H54 (cell line): ENCODE results near the gene RUBCN.
A peak's percentile ranks its signal among the peaks of the same experiment; 100 is the strongest.
"Not testable (repeated sequence)": the region's sequence is repeated elsewhere in the genome, so short reads cannot be mapped to it uniquely, and the experiment has no call there.

Experiments
- DNase-seq: peaks from one replicate; pipeline ENCODE4 v3.0.0; 2011; ENCODE audit warnings: low spot score, mixed read lengths; ENCODE audit not compliant: insufficient read length
- FAIRE-seq: peaks from 3 replicates; lab custom pipeline; 2011; peaks lifted over from hg19 to GRCh38; lab: Jason Lieb, UNC
- POLR2A ChIP-seq: IDR thresholded peaks from 2 replicates; pipeline ENCODE4 v1.6.1; 2011; ENCODE audit warnings: low read depth, mild to moderate bottlenecking, low read length

The RUBCN gene

GRCh38 chr3:197627772-197628523 is 108.8 kb downstream of the RUBCN start:
- peak; percentile 63 for TF ChIP-seq POLR2A
- FAIRE-seq: peak; percentile 88

DNA sequence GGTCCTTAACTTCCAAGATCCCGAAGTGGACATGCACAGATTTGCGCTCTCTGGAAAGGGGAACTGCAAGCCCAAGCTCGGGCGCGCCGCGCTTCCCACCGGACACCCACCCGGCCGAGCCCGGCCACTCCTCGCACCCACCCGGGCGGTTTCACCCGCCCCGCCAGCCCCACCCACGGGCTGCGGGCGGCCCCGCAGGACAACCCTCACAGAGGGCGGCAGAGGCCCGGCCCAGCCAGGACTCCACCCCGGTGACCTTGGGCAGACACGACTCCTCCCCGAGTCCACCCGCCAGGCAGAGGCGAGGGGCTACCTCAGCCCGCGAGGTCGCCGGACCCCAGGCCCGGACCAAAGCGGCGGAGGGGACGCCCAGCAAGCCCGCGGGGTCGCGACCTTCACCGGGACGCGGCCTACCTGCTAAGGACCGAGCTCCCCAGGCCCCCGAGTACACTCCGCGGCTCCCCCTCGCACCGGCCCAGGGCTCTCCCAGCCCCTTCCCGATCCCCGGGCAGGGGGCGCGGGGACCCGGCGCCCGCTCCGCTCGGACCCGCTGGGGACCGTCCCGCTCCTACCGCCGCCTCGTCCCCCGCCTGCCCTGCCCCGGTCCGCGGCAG is 109.4 kb downstream of the RUBCN start:
- not testable (repeated sequence) for FAIRE-seq, DNase-seq

More at GRCh38 chr3:197627772-197628523, 108.8 kb downstream of the RUBCN start:
- peak; percentile 82 for DNase-seq

- not testable (repeated sequence) for FAIRE-seq
These were observed 110.1 kb downstream of the RUBCN start for GRCh38 chr3:197626404-197627157.

DNA sequence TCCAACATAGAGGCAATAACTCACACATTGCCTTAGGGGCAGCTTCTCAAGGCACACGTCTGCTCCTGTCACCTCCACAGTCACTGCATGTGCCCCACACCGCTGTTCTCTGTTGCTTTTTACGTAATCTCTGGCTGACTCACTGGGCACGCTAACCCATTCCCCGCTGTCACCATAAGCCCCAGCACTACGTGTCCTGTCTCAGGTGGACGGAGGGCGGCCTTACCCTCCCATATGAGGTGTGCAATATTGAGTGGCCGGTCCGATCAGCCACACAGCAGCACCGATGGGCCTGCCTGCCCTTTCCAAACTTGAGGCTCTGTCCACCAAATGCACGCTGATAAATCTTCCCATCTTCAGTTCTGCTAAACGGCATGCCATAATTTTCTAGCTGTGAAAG is 115.2 kb downstream of the RUBCN start:
- DNase-seq, FAIRE-seq: not testable (repeated sequence)

More at GRCh38 chr3:197626404-197627157, 110.1 kb downstream of the RUBCN start:
- not testable (repeated sequence) for DNase-seq
